A549 (cell line): ENCODE results near the gene ALDH1A1.

Experiments
- CEBPB ChIP-seq, 2 experiments: fragments of >200 bp in 1 of 2; sonication (Bioruptor Twin) in 1 of 2; formaldehyde crosslinking in 1 of 2; IDR thresholded peaks; 2 replicates each; pipeline ENCODE4 v1.6.1; 2012 to 2016
- CTCF ChIP-seq: fragments of >200 bp; sonication (Bioruptor Twin); formaldehyde crosslinking; IDR thresholded peaks from 3 replicates; pipeline ENCODE4 v1.5.1; 2016
- PBX3 ChIP-seq: IDR thresholded peaks from 2 replicates; pipeline ENCODE4 v1.6.1; 2012
- ZSCAN20 ChIP-seq: fragments of 250-450 bp; sonication (Bioruptor Pico); IDR thresholded peaks from 2 replicates; pipeline ENCODE4 v1.8.0; 2022; ENCODE audit warnings: mild to moderate bottlenecking, moderate library complexity

GRCh38 chr9:72897069-72897649 lies 55.7 kb downstream of the ALDH1A1 start:
- TF ChIP-seq CTCF (no peak), CEBPB (IDR thresholded peaks at IDR 0.05) (no peak), PBX3 (peak; percentile 38; the same call in 1 of the 2 replicates), ZSCAN20 (CRISPR knock-in tag) (no peak)
